Measurements from ENCODE around the gene LRRC74A. TPM values are rescaled to one million over a fixed set of nuclear protein-coding genes. Genes with fewer than 3 reads are reported as not detected.
"Not testable (repeated sequence)": the region's sequence is repeated elsewhere in the genome, so short reads cannot be mapped to it uniquely, and the experiment has no call there.

The LRRC74A gene
- total RNA-seq, 1 donor from 2014 or later: not detected

- no peaks in the 10 kb centered on the region for H3K36me3 ChIP-seq (ENCODE audit: control insufficient read depth, insufficient read depth, low read length)
- TF ChIP-seq CTCF (IDR thresholded peaks at IDR 0.05; ENCODE audit: insufficient read depth, low read length, poor library complexity, severe bottlenecking): no peak
- no peaks in the 10 kb centered on the region for H3K27me3 ChIP-seq (ENCODE audit: control insufficient read depth, insufficient read depth, low read length)
- H3K4me3 ChIP-seq (ENCODE audit: low read depth, low read length): no peak overlapping the region
- no peak for DNase-seq (ENCODE audit: low read depth)
Measured at GRCh38 chr14:76909266-76909665, 83.1 kb downstream of the LRRC74A start.

GRCh38 chr14:76910371-76910890, 84.2 kb downstream of the LRRC74A start:
- no peak for DNase-seq (ENCODE audit: low read depth)
- Histone ChIP-seq H3K27me3 (ENCODE audit: control insufficient read depth, insufficient read depth, low read length) (no peaks in the 10 kb centered on the region), H3K36me3 (ENCODE audit: control insufficient read depth, insufficient read depth, low read length) (no peaks in the 10 kb centered on the region), H3K4me3 (ENCODE audit: low read depth, low read length) (no peak overlapping the region)
- TF ChIP-seq CTCF (IDR thresholded peaks at IDR 0.05; ENCODE audit: insufficient read depth, low read length, poor library complexity, severe bottlenecking): no peak

- Histone ChIP-seq H3K4me3 (ENCODE audit: low read depth, low read length) (no peak overlapping the region), H3K27me3 (ENCODE audit: control insufficient read depth, insufficient read depth, low read length) (no peaks in the 10 kb centered on the region), H3K36me3 (ENCODE audit: control insufficient read depth, insufficient read depth, low read length) (no peaks in the 10 kb centered on the region)
- no peak for DNase-seq (ENCODE audit: low read depth)
- no peak for TF ChIP-seq CTCF (IDR thresholded peaks at IDR 0.05; ENCODE audit: insufficient read depth, low read length, poor library complexity, severe bottlenecking)
Measured at GRCh38 chr14:76911473-76911872, 85.3 kb downstream of the LRRC74A start.

- not testable (repeated sequence) for DNase-seq (ENCODE audit: low read depth); H3K4me3 ChIP-seq (ENCODE audit: low read depth, low read length); H3K27me3 ChIP-seq (ENCODE audit: control insufficient read depth, insufficient read depth, low read length); H3K36me3 ChIP-seq (ENCODE audit: control insufficient read depth, insufficient read depth, low read length)
Measured at GRCh38 chr14:76914533-76915081, 88.4 kb downstream of the LRRC74A start.

GRCh38 chr14:76916040-76916715, 90.0 kb downstream of the LRRC74A start:
- TF ChIP-seq CTCF (IDR thresholded peaks at IDR 0.05; ENCODE audit: insufficient read depth, low read length, poor library complexity, severe bottlenecking): no peak
- H3K36me3 ChIP-seq (ENCODE audit: control insufficient read depth, insufficient read depth, low read length): no peaks in the 10 kb centered on the region
- no peaks in the 10 kb centered on the region for H3K27me3 ChIP-seq (ENCODE audit: control insufficient read depth, insufficient read depth, low read length)
- DNase-seq (ENCODE audit: low read depth): no peak
- H3K4me3 ChIP-seq (ENCODE audit: low read depth, low read length): no peak overlapping the region

- DNase-seq (ENCODE audit: low read depth): no peak
- Histone ChIP-seq H3K36me3 (ENCODE audit: control insufficient read depth, insufficient read depth, low read length) (no peaks in the 10 kb centered on the region), H3K27me3 (ENCODE audit: control insufficient read depth, insufficient read depth, low read length) (no peaks in the 10 kb centered on the region), H3K4me3 (ENCODE audit: low read depth, low read length) (no peak overlapping the region)
- peak; percentile 85 for TF ChIP-seq CTCF (IDR thresholded peaks at IDR 0.05; ENCODE audit: insufficient read depth, low read length, poor library complexity, severe bottlenecking)
Measured at GRCh38 chr14:76917158-76917596, 91.0 kb downstream of the LRRC74A start.
